NCI-H510A (cell line): ENCODE results near the gene COL23A1.

ENCODE experiments used
- DNase-seq: peaks from one replicate; lab custom pipeline; 2025; lab: John Stamatoyannopoulos, UW

COL23A1 gene

GRCh38 chr5:178392931-178393394 lies 197.2 kb downstream of the COL23A1 start:
- DNase-seq, result no peak

GRCh38 chr5:178392386-178392785 lies 197.8 kb downstream of the COL23A1 start:
- DNase-seq, result no peak

GRCh38 chr5:178391480-178391879 lies 198.7 kb downstream of the COL23A1 start:
- no peak for DNase-seq

- no peak for DNase-seq
Observed at GRCh38 chr5:178389796-178390195, 200.4 kb downstream of the COL23A1 start.

- no peak for DNase-seq
Observed at GRCh38 chr5:178389026-178389729, 201.0 kb downstream of the COL23A1 start.

- DNase-seq, result no peak
Observed at GRCh38 chr5:178388386-178389025, 201.7 kb downstream of the COL23A1 start.

GRCh38 chr5:178387856-178388190 lies 202.4 kb downstream of the COL23A1 start:
- no peak for DNase-seq

GRCh38 chr5:178387061-178387855 lies 202.9 kb downstream of the COL23A1 start:
- DNase-seq, result no peak

GRCh38 chr5:178386336-178386931 lies 203.8 kb downstream of the COL23A1 start:
- DNase-seq, result no peak

GRCh38 chr5:178385496-178385890 lies 204.7 kb downstream of the COL23A1 start:
- DNase-seq, result no peak

- no peak for DNase-seq
Observed at GRCh38 chr5:178384816-178385495, 205.2 kb downstream of the COL23A1 start.

GRCh38 chr5:178383919-178384815 lies 206.0 kb downstream of the COL23A1 start:
- DNase-seq, result no peak

- DNase-seq, result no peak
Observed at GRCh38 chr5:178383301-178383918, 206.8 kb downstream of the COL23A1 start.

- DNase-seq, result no peak
Observed at GRCh38 chr5:178382754-178383164, 207.4 kb downstream of the COL23A1 start.

GRCh38 chr5:178381921-178382695 lies 208.1 kb downstream of the COL23A1 start:
- DNase-seq, result no peak

- no peak for DNase-seq
Observed at GRCh38 chr5:178381206-178381605, 209.0 kb downstream of the COL23A1 start.

- DNase-seq, result no peak
Observed at GRCh38 chr5:178380541-178381074, 209.6 kb downstream of the COL23A1 start.

GRCh38 chr5:178380086-178380485 lies 210.1 kb downstream of the COL23A1 start:
- DNase-seq, result no peak
